DOHH2 (cell line): ENCODE data around the gene PLCB2.

ENCODE experiments used
- H3F3A ChIP-seq: fragments of 200-600 bp; sonication (generic), shearing (Covaris generic); 2 replicates; pipeline ENCODE4 v1.6.0; 2016; ENCODE audit warnings: antibody characterized with exemption, mild to moderate bottlenecking; ENCODE audit not compliant: control insufficient read depth, insufficient read depth
- H3K27ac ChIP-seq: fragments of 200-600 bp; sonication (generic); 2 replicates; pipeline ENCODE4 v1.5.1; 2014; ENCODE audit warnings: low read depth, mild to moderate bottlenecking, low read length, moderate library complexity
- H3K27me3 ChIP-seq: fragments of 200-600 bp; sonication (generic); 2 replicates; pipeline ENCODE4 v1.6.1; 2014; ENCODE audit warnings: mild to moderate bottlenecking, low read length, mixed read lengths; ENCODE audit not compliant: control insufficient read depth
- H3K36me3 ChIP-seq: fragments of 200-600 bp; sonication (generic); 2 replicates; pipeline ENCODE4 v1.6.1; 2014; ENCODE audit warnings: mild to moderate bottlenecking, low read length, moderate library complexity, mixed read lengths; ENCODE audit not compliant: control insufficient read depth
- H3K4me1 ChIP-seq: fragments of 200-600 bp; sonication (generic); 2 replicates; pipeline ENCODE4 v1.6.1; 2014; ENCODE audit warnings: mild to moderate bottlenecking, low read length, mixed read lengths; ENCODE audit not compliant: control insufficient read depth
- H3K4me2 ChIP-seq: fragments of 200-600 bp; sonication (generic); 2 replicates; pipeline ENCODE4 v1.6.0; 2014; ENCODE audit warnings: mild to moderate bottlenecking, low read length, moderate library complexity
- H3K4me3 ChIP-seq: fragments of 200-600 bp; sonication (generic); 2 replicates; pipeline ENCODE4 v1.5.1; 2014; ENCODE audit warnings: mild to moderate bottlenecking, low read length, mixed read lengths
- H3K79me2 ChIP-seq: fragments of 200-600 bp; sonication (generic); 2 replicates; pipeline ENCODE4 v1.6.1; 2014; ENCODE audit warnings: mild to moderate bottlenecking, low read length, mixed read lengths; ENCODE audit not compliant: control insufficient read depth
- H3K9me2 ChIP-seq: fragments of 200-600 bp; sonication (generic); replicated peaks from 2 replicates; pipeline ENCODE4 v1.6.1; 2014; ENCODE audit warnings: mild to moderate bottlenecking, low read length, mixed read lengths; ENCODE audit not compliant: control insufficient read depth
- H3K9me3 ChIP-seq: fragments of 200-600 bp; sonication (generic); 2 replicates; pipeline ENCODE4 v1.6.1; 2014; ENCODE audit warnings: antibody characterized with exemption, low read length, mixed read lengths; ENCODE audit not compliant: control insufficient read depth, insufficient read depth
- H4K20me1 ChIP-seq: fragments of 200-600 bp; sonication (generic); 2 replicates; pipeline ENCODE4 v1.6.0; 2014; ENCODE audit warnings: low read depth, mild to moderate bottlenecking, antibody characterized with exemption, low read length, moderate library complexity; ENCODE audit not compliant: control insufficient read depth, insufficient read depth
- CTCF ChIP-seq: fragments of 200-600 bp; sonication (generic); IDR thresholded peaks from one replicate; pipeline ENCODE4 v1.5.1; 2014; ENCODE audit warnings: antibody characterized with exemption, mild to moderate bottlenecking, low read depth, low read length; ENCODE audit not compliant: poor library complexity, severe bottlenecking
- EZH2phosphoT487 ChIP-seq: fragments of 200-600 bp; sonication (generic); IDR thresholded peaks from 2 replicates; pipeline ENCODE4 v1.6.1; 2017; ENCODE audit warnings: borderline replicate concordance, mild to moderate bottlenecking, antibody characterized with exemption, low read length, moderate library complexity, mixed read lengths

Gene PLCB2

GRCh38 chr15:40344217-40344616 is 36.5 kb upstream of the PLCB2 start:
- H3K4me2 ChIP-seq: no peak overlapping the region
- no peak for TF ChIP-seq CTCF
- no peak for TF ChIP-seq EZH2phosphoT487

GRCh38 chr15:40343512-40343911 is 35.8 kb upstream of the PLCB2 start:
- peaks cover 2% of the 10 kb centered on the region; the same call in 1 of the 2 replicates for H3K4me1 ChIP-seq
- H4K20me1 ChIP-seq: no peaks in the 10 kb centered on the region
- no peak overlapping the region for H3K4me3 ChIP-seq
- H3K4me2 ChIP-seq: no peak overlapping the region
- no peak for TF ChIP-seq EZH2phosphoT487
- no peak for TF ChIP-seq CTCF
- H3F3A ChIP-seq: no peaks in the 10 kb centered on the region
- H3K27me3 ChIP-seq: no peaks in the 10 kb centered on the region
- H3K79me2 ChIP-seq: no peaks in the 10 kb centered on the region
- no peaks in the 10 kb centered on the region for H3K36me3 ChIP-seq
- no peak overlapping the region for H3K27ac ChIP-seq
- no peaks in the 10 kb centered on the region for H3K9me3 ChIP-seq
- H3K9me2 ChIP-seq: no peaks in the 10 kb centered on the region

More at GRCh38 chr15:40344217-40344616, 36.5 kb upstream of the PLCB2 start:
- peaks cover 2% of the 10 kb centered on the region; the same call in 1 of the 2 replicates for H3K4me1 ChIP-seq
- no peaks in the 10 kb centered on the region for H3K9me2 ChIP-seq
- no peak overlapping the region for H3K4me3 ChIP-seq
- H3K9me3 ChIP-seq: no peaks in the 10 kb centered on the region
- no peaks in the 10 kb centered on the region for H3K27me3 ChIP-seq
- H3F3A ChIP-seq: no peaks in the 10 kb centered on the region
- H3K27ac ChIP-seq: no peak overlapping the region
- H3K79me2 ChIP-seq: no peaks in the 10 kb centered on the region
- no peaks in the 10 kb centered on the region for H3K36me3 ChIP-seq
- no peaks in the 10 kb centered on the region for H4K20me1 ChIP-seq

- no peak overlapping the region for H3K27ac ChIP-seq
These were observed 34.9 kb upstream of the PLCB2 start for GRCh38 chr15:40342416-40343320.

More at GRCh38 chr15:40342416-40343320, 34.9 kb upstream of the PLCB2 start:
- Histone ChIP-seq H3K4me1 (peaks cover 5% of the 10 kb centered on the region), H3K36me3 (no peaks in the 10 kb centered on the region), H3F3A (no peaks in the 10 kb centered on the region), H3K4me3 (no peak overlapping the region), H3K79me2 (no peaks in the 10 kb centered on the region), H3K27me3 (no peaks in the 10 kb centered on the region), H3K4me2 (no peak overlapping the region), H3K9me3 (no peaks in the 10 kb centered on the region), H4K20me1 (no peaks in the 10 kb centered on the region), H3K9me2 (no peaks in the 10 kb centered on the region)
- TF ChIP-seq EZH2phosphoT487: no peak
- no peak for TF ChIP-seq CTCF
